SIG-M5 treated with dmso at 0.1 percent for 504 hours (cell line): ENCODE measurements around the gene ATP8A1.

ENCODE experiments used
- DNase-seq: peaks from one replicate; lab custom pipeline; 2025; ENCODE audit not compliant: unreplicated experiment; lab: John Stamatoyannopoulos, UW

ATP8A1 gene

GRCh38 chr4:42417550-42417949, 239.4 kb downstream of the ATP8A1 start:
- no peak for DNase-seq

GRCh38 chr4:42416017-42416416, 240.9 kb downstream of the ATP8A1 start:
- no peak for DNase-seq

- no peak for DNase-seq
Measured at GRCh38 chr4:42415281-42415680, 241.6 kb downstream of the ATP8A1 start.

- DNase-seq = no peak
Measured at GRCh38 chr4:42412251-42412650, 244.7 kb downstream of the ATP8A1 start.

GRCh38 chr4:42411803-42412202, 245.1 kb downstream of the ATP8A1 start:
- no peak for DNase-seq

- DNase-seq = no peak
Measured at GRCh38 chr4:42410446-42410845, 246.5 kb downstream of the ATP8A1 start.

GRCh38 chr4:42404001-42404400, 252.9 kb downstream of the ATP8A1 start:
- no peak for DNase-seq

GRCh38 chr4:42401171-42401570, 255.7 kb downstream of the ATP8A1 start:
- DNase-seq = no peak

GRCh38 chr4:42399393-42399792, 257.5 kb downstream of the ATP8A1 start:
- no peak for DNase-seq

- DNase-seq = no peak
Measured at GRCh38 chr4:42398871-42399331, 258.0 kb downstream of the ATP8A1 start.

GRCh38 chr4:42398171-42398870, 258.6 kb downstream of the ATP8A1 start:
- DNase-seq = no peak

- DNase-seq = no peak
Measured at GRCh38 chr4:42397635-42398170, 259.2 kb downstream of the ATP8A1 start.

- DNase-seq = peak; percentile 26
Measured at GRCh38 chr4:42396752-42397634, 259.9 kb downstream of the ATP8A1 start, which contains the start of gene SHISA3. SHISA3 (plus strand) TSS chr4:42397488; CDS start chr4:42398057, 569 bp downstream.

GRCh38 chr4:42396361-42396751, 260.5 kb downstream of the ATP8A1 start:
- DNase-seq = no peak

GRCh38 chr4:42395595-42395994, 261.3 kb downstream of the ATP8A1 start:
- DNase-seq = no peak

GRCh38 chr4:42392436-42392835, 264.5 kb downstream of the ATP8A1 start:
- DNase-seq = no peak

GRCh38 chr4:42391981-42392380, 264.9 kb downstream of the ATP8A1 start:
- DNase-seq = no peak

- no peak for DNase-seq
Measured at GRCh38 chr4:42391355-42391664, 265.6 kb downstream of the ATP8A1 start.

GRCh38 chr4:42390622-42391354, 266.1 kb downstream of the ATP8A1 start:
- no peak for DNase-seq

- no peak for DNase-seq
Measured at GRCh38 chr4:42385516-42385915, 271.4 kb downstream of the ATP8A1 start.

GRCh38 chr4:42381666-42382065, 275.2 kb downstream of the ATP8A1 start:
- no peak for DNase-seq
